Hematopoietic multipotent progenitor cell (in vitro differentiated cells): ENCODE results near the gene SLC22A14. TPM values are rescaled to one million over a fixed set of nuclear protein-coding genes. Genes with fewer than 3 reads are reported as not detected.
"Not testable (repeated sequence)": the region's sequence is repeated elsewhere in the genome, so short reads cannot be mapped to it uniquely, and the experiment has no call there.

Experiments used
- DNase-seq, 3 donors: peaks; one replicate each; pipeline ENCODE4 v3.0.0-alpha.2; 2011 to 2015; ENCODE audit warnings: low read depth in 2 of 3, low spot score in 2 of 3
- total RNA-seq: library from RNA; depleted of rRNA; stranded (reverse); fragments of >200 nt; gene quantifications from one replicate; pipeline ENCODE4 v1.2.3, GENCODE V29; 2012

The SLC22A14 gene
- total RNA-seq, 1 donor, result under 0.01 TPM

GRCh38 chr3:38311941-38312340 lies 29.8 kb downstream of the SLC22A14 start:
- no peak for DNase-seq

DNA sequence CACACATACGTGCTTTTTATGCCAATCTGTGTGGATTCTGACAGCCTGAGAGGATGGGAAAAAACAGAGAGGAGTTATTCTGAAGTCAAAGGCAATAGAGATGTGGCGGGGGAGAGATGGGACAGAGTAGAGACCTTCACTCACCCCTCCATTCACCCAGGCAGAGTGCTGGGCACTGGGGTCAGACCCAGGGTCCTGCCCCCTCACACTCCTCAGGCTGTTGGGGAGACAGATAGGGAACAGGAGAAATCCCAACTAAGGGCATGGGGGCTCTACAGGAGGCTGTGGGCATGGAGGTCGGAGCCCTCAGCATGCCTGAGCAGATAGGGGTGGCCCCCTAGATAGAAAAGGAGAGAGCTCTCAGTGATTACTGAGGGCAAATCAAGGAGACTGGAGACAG lies 30.3 kb downstream of the SLC22A14 start:
- no peak for DNase-seq

DNA sequence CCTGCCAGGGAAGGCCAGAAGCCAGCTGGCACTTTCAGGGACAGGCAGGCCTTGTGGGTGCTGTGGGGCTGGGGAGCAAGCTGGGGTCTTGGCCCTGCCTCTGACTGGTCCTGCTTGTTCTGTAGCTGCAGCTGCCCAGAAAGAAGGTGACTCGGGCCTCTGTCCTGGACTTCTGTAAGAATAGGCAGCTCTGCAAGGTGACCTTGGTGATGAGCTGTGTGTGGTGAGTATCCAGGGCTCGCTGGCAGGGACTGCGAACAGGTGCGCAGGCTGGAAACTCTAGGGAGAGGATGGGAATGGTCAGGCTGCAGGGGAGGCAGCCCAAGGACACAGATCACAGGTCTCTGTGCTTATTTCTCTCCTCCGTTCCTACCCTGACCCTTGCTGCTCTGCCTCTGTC lies 31.2 kb downstream of the SLC22A14 start:
- no peak for DNase-seq

- DNase-seq, result no peak
Measured at GRCh38 chr3:38313695-38314094, 31.6 kb downstream of the SLC22A14 start.

DNA sequence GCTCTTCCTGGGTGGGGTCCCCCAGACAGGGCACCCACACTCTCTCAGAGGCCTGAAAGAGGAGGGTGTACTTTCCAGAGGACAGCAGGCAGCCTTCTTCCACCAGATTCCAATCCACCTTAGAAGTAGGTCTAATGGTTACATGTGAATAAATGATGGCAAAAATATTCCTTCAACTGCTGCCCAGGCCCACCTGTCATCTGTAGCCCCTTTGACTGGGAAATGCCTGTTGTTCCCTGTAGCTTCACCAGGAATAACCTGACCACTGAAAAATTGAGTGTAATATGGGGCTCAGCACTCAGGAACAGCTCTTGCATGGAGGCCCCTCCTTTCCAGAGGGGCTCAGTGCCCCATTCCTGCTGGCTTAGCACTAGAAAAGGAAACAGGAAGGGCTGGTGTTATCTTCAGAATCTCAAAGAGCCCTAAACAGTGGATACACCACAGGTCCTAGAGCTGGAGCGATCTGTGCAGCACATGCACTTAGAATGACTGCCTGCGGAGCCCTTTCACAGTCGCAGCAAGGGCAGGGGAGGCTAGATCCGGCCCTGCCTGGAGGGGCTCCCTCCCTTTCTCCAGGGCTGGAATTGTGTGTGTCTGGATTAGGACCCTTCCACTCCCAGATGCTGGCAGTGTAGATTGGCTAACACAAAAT lies 32.1 kb downstream of the SLC22A14 start:
- DNase-seq, result peak in 1 of 3 donors; percentile 21

DNA sequence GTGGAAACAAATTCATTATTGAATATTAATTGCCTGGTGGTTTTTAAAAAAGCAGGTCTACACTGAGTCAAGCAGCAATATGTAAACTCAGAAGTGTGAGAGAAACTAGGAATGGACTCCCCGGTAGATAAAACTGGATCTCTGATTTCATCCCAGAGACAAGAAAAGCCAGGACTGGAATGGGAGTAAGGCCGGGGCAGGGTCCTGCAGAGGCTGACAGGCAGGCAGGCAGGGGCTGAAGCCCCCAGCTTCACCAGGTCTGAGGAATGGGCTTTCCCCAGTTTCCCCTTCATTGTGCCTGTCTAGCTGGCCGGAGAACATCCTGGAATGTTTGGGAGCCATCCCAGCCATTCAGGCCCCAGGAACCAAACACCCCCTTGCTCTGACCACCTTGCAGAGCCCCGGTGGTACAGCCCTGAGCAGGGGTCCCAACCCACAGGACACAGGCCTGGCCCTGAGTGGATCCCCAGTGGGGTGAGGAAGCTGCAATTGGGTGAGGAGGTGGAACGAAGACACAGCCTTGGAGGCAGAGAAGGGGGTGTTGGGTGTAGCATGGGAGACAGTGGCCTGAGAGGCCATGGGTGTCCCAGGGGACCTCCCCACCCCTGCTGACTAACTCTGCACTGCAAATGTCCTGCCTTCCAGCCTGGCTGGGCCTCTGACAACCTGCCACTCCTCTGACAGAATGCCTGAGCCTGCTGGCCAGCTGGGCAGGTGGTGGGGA lies 32.8 kb downstream of the SLC22A14 start:
- no peak for DNase-seq

DNA sequence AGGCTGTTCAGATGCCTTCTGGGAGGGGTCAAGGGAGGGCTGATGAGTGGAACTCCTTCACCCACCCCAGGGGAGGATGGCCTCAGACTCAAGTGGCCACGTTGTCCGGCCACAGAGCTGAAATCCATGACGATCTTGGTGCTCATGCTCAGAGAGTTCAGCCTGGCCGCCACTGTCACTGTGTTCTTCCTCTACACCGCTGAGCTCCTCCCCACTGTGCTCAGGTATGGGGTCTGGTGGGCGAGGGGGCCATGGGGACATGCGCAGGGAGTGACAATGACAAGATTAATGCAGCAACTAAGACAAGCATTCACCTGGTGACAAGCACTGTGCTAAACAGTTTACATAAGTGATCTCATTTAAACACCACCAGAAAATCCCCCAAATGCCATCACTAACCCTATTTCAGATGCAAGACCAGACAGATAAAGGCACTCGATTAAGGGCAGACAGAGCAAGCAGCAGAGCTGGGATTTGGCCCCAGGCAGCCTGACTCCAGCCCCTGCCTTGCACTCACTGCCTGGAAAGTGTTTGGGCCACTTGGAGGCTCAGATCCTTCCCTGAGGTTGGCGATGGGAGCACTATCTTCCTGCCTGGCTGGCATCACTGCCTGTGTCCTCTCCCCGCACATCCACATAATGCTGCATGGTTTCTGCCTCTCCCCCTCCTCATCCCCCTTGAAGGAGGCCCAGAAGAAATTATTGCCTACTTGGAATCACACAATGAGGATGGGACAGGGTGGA lies 33.6 kb downstream of the SLC22A14 start:
- DNase-seq, result no peak

- no peak for DNase-seq
Measured at GRCh38 chr3:38316356-38317191, 34.5 kb downstream of the SLC22A14 start.

- no peak for DNase-seq
Measured at GRCh38 chr3:38317192-38317759, 35.2 kb downstream of the SLC22A14 start.

DNA sequence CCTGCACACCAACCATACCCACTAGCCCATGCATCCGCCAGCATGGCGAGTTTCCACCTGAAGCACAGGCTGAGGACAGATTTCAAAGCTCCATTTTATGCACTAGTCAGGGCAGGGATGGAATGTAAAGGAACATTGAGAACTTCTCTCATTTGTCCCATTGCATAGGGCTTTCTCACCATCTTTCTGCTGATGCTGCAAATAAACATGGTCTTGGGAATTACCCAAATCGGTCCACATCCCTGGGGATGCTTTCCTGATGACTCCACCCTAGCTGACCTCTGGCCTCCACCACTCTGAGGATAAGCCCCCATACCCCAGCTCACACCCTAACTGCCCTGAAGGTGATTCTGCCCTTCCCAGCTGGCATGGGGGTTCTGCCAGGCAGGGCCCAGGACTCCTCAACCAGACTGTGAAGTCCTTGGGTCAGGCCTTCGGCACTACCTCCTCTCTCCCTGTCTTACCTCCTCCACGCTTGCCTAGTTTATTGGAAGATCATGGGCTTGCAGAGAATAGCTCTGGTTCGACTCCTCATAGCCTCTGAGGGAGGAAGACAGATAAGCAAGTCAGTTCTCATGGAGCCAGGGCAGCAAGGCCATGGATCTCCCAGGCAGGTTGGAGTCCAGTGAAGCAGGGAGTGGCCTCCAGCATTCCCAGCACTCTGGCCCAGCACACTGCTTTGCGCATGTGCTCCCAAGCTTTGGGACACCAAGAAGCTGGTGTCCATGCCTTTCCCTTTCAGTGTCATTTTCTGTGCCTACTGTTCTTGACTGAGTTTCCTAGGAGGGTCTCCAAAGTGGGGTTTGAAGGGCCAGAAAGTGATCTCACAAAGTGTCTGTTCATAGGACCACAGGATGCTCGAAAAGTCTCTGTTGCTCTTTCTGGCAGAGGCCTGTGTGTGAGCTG lies 36.9 kb downstream of the SLC22A14 start:
- no peak for DNase-seq

DNA sequence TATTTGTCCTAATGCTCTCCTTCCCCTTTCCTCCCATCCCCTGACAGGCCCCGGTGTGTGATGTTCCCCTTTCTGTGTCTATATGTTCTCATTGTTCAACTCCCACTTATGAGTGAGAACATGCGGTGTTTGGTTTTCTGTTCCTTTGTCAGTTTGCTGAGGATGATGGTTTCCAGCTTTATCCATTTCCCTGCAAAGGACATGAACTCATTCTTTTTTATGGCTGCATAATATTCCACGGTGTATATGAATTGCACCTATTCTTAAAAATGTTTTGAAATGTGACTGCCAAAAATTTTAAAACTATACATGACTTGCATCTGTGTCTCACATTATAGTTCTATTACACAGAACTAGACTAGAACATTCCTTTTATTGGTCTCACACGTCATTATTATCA lies 38.5 kb downstream of the SLC22A14 start:
- not testable (repeated sequence) for DNase-seq

DNA sequence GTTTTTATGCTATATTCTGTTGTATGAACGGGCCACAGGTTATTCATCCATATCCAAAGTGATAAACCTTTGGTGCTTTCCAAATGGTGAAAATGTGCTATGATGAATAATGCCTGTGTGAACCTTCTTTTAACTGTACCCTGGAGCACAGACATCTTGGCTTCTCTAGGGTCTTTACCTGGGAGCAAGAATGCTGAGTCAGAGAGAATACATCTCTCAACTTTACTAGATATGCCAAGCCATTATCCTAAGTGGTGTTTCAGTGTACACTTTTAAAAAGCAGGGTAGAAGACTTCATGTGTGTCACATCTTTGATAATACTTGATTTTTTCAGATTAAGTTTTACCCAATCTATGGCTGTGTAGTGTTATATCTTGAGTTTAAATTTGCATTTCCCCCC lies 41.0 kb downstream of the SLC22A14 start:
- no peak for DNase-seq

- no peak for DNase-seq
Measured at GRCh38 chr3:38325256-38325655, 43.2 kb downstream of the SLC22A14 start.

GRCh38 chr3:38327335-38328009 lies 45.4 kb downstream of the SLC22A14 start:
- peak in 1 of 3 donors; percentile 13 for DNase-seq

DNA sequence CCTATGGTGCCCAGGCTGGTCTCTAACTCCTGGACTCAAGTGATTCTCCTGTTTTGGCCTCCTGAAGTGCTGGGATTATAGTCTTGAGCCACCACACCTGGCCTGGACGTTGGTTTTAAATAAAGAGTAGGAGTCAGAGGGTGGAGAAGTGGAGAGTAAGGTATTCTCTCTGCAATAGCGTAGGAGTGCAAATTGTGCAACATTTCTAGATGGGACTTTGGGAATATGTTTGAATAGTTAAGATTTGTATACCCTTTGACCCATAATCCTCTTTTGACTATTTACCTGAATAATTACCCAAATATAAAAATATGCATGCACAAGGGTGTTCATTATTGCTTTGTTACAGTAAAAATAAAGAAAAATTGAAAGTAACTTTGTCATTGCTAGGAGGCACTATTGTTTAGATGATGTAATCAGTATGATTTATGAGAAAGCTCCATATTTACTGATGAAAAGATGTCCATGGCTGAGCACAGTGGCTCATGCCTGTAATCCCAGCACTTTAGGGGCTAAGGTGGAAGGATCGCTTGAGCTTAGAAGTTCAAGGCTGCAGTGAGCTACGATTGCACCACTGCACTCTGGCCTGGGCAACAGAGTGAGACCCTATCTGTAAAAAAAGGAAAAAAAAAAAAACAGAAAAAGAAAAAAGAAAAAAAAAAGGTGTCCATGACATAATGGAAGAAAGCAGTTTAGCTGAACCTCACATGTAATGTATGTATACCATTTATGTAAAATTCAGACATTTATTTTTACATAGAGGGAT lies 49.3 kb downstream of the SLC22A14 start:
- DNase-seq, result no peak

GRCh38 chr3:38332201-38332600 lies 50.1 kb downstream of the SLC22A14 start:
- peak in 1 of 3 donors; percentile 24 for DNase-seq

- no peak for DNase-seq
Measured at GRCh38 chr3:38334142-38335055, 52.3 kb downstream of the SLC22A14 start.
